K562 (cell line): ENCODE measurements around the gene KRTAP5-5. TPM values are rescaled to one million over a fixed set of nuclear protein-coding genes. Genes with fewer than 3 reads are reported as not detected.
"Not testable (repeated sequence)": the region's sequence is repeated elsewhere in the genome, so short reads cannot be mapped to it uniquely, and the experiment has no call there.

Experiments
- ATAC-seq: fragments of 200-7000 bp; cut with Tn5 transposase; 3 replicates; pipeline ENCODE4 v1.9.1; 2020; ENCODE audit warnings: moderate library complexity
- BruUV-seq: library from RNA; stranded (reverse); fragments of 400-500 nt; replicated peaks from 2 replicates; lab custom pipeline; 2021; lab: Mats Ljungman, UMichigan
- CTCF ChIA-PET: fragments of 300-600 bp; formaldehyde crosslinking; extraction: SDS; loops from one replicate; lab custom pipeline; 2021; ENCODE audit warnings: low intra/inter-chr PET ratio; lab: Yijun Ruan, JAX
- POLR2A ChIA-PET: fragments of 300-600, 350-650 bp; sonication (Branson Sonifier 250); formaldehyde crosslinking; extraction: SDS; loops from one replicate; lab custom pipeline; 2021; ENCODE audit warnings: antibody characterized with exemption, inconsistent platforms; lab: Yijun Ruan, JAX
- DNase-seq, 4 experiments: peaks; one replicate each; pipeline versions ENCODE4 v3.0.0 to v3.0.0-alpha.2; 2011 to 2018; ENCODE audit warnings: low spot score in 3 of 4, mixed read lengths in 3 of 4; ENCODE audit errors: extremely low read depth in 1 of 4
- FAIRE-seq: peaks from 2 replicates; lab custom pipeline; 2011; peaks lifted over from hg19 to GRCh38; lab: Jason Lieb, UNC
- H2AFZ ChIP-seq: 2 replicates; pipeline ENCODE4 v1.6.0; 2011; ENCODE audit warnings: low read depth, low read length, control low read depth, inconsistent platforms
- H3K27ac ChIP-seq: fragments of 200-600 bp; 3 replicates; pipeline ENCODE4 v1.8.0; 2011; ENCODE audit warnings: low read depth, mild to moderate bottlenecking, control low read depth, inconsistent platforms, low read length, moderate library complexity, mixed read lengths; ENCODE audit errors: extremely low read depth
- H3K27me3 ChIP-seq, 2 experiments: fragments of 300-600 bp in 1 of 2; 2 replicates in 1 of 2; 3 replicates in 1 of 2; pipeline versions ENCODE4 v1.6.0 to v1.8.0; 2011; ENCODE audit warnings: inconsistent platforms in 2 of 2, low read length in 2 of 2, mild to moderate bottlenecking in 1 of 2, mixed read lengths in 1 of 2, moderate library complexity in 1 of 2; ENCODE audit not compliant: control insufficient read depth in 2 of 2, insufficient read depth in 2 of 2
- H3K36me3 ChIP-seq: fragments of 300-600 bp; 3 replicates; pipeline ENCODE4 v1.8.0; 2011; ENCODE audit warnings: mild to moderate bottlenecking, low read length, inconsistent platforms; ENCODE audit not compliant: control insufficient read depth, insufficient read depth
- H3K4me1 ChIP-seq, 2 experiments: fragments of 200-600 bp in 1 of 2; replicated peaks in 1 of 2; 2 replicates in 1 of 2; 3 replicates in 1 of 2; pipeline versions ENCODE4 v1.5.1 to v1.8.0; 2011; ENCODE audit warnings: inconsistent platforms in 2 of 2, low read length in 2 of 2, mild to moderate bottlenecking in 1 of 2, mixed read lengths in 1 of 2, moderate library complexity in 1 of 2; ENCODE audit not compliant: control insufficient read depth in 2 of 2, insufficient read depth in 2 of 2
- H3K4me2 ChIP-seq: 2 replicates; pipeline ENCODE4 v1.6.1; 2011; ENCODE audit warnings: low read length, control low read depth, inconsistent platforms, mixed read lengths; ENCODE audit not compliant: insufficient read depth
- H3K4me3 ChIP-seq: fragments of 200-600 bp; sonication (generic), shearing (Covaris generic); 2 replicates; pipeline ENCODE4 v1.5.1; 2016; ENCODE audit warnings: control low read depth, inconsistent platforms
- H3K79me2 ChIP-seq: fragments of 200-600 bp; 3 replicates; pipeline ENCODE4 v1.8.0; 2011; ENCODE audit warnings: low read length, inconsistent platforms; ENCODE audit not compliant: control insufficient read depth, insufficient read depth
- H3K9ac ChIP-seq, 2 experiments: 2 replicates each; pipeline versions ENCODE4 v1.6.0 to v1.6.1; 2011; ENCODE audit warnings: low read depth in 2 of 2, low read length in 2 of 2, control low read depth in 1 of 2, inconsistent platforms in 1 of 2, mild to moderate bottlenecking in 1 of 2, mixed read lengths in 1 of 2; ENCODE audit not compliant: insufficient read depth in 1 of 2
- H3K9me1 ChIP-seq: one replicate; pipeline ENCODE4 v1.6.0; 2011; ENCODE audit warnings: inconsistent platforms, mild to moderate bottlenecking, low read length, moderate library complexity; ENCODE audit not compliant: control insufficient read depth, insufficient read depth
- H3K9me3 ChIP-seq: replicated peaks from 2 replicates; pipeline ENCODE4 v1.5.1; 2011; ENCODE audit warnings: low read depth, low read length, inconsistent platforms; ENCODE audit not compliant: control insufficient read depth, insufficient read depth
- H4K20me1 ChIP-seq: replicated peaks from 2 replicates; pipeline ENCODE4 v1.6.1; 2011; ENCODE audit warnings: low read length, inconsistent platforms, mixed read lengths; ENCODE audit not compliant: control insufficient read depth, insufficient read depth
- BCL6 ChIP-seq: fragments of 250-450 bp; sonication (Bioruptor Pico); IDR thresholded peaks from 2 replicates; pipeline ENCODE4 v1.4.0; 2020
- BDP1 ChIP-seq: IDR thresholded peaks from 3 replicates; pipeline ENCODE4 v1.6.1; 2011; ENCODE audit not compliant: insufficient read length, insufficient read depth
- BMI1 ChIP-seq: fragments of 150-350 bp; IDR thresholded peaks from 2 replicates; pipeline ENCODE4 v1.6.1; 2014; ENCODE audit warnings: low read length
- EP400 ChIP-seq: fragments of 450-650 bp; IDR thresholded peaks from 2 replicates; pipeline ENCODE4 v1.6.1; 2017; ENCODE audit warnings: antibody characterized with exemption, mild to moderate bottlenecking, moderate library complexity
- HNRNPK ChIP-seq: fragments of 200-400 bp; formaldehyde crosslinking; IDR thresholded peaks from one replicate; pipeline ENCODE4 v1.6.1; 2018; ENCODE audit warnings: mild to moderate bottlenecking, low read depth, low read length; ENCODE audit not compliant: poor library complexity, severe bottlenecking
- ILF3 ChIP-seq: fragments of 450-650 bp; IDR thresholded peaks from 2 replicates; pipeline ENCODE4 v1.6.1; 2018; ENCODE audit warnings: antibody characterized with exemption, mild to moderate bottlenecking, moderate library complexity, borderline replicate concordance
- NONO ChIP-seq, 2 experiments: fragments of 200-400 bp in 1 of 2; fragments of 450-650 bp in 1 of 2; formaldehyde crosslinking in 1 of 2; IDR thresholded peaks; 2 replicates each; pipeline ENCODE4 v1.6.1; 2017; ENCODE audit warnings: low read depth in 2 of 2, mild to moderate bottlenecking in 2 of 2, moderate library complexity in 2 of 2, low read length in 1 of 2
- SP1 ChIP-seq: sonication (generic); formaldehyde crosslinking; IDR thresholded peaks from 2 replicates; pipeline ENCODE4 v1.8.1; 2022; ENCODE audit warnings: mild to moderate bottlenecking, missing genetic modification reagents
- TEAD4 ChIP-seq, 2 experiments: sonication (generic) in 1 of 2; formaldehyde crosslinking in 1 of 2; IDR thresholded peaks; 2 replicates each; pipeline versions ENCODE4 v1.6.1 to v1.8.0; 2012 to 2022; ENCODE audit warnings: borderline replicate concordance in 1 of 2, inconsistent platforms in 1 of 2, low read length in 1 of 2, mild to moderate bottlenecking in 1 of 2, missing genetic modification reagents in 1 of 2
- THRAP3 ChIP-seq: fragments of 450-650 bp; IDR thresholded peaks from 2 replicates; pipeline ENCODE4 v1.6.1; 2016; ENCODE audit warnings: mild to moderate bottlenecking, inconsistent platforms, borderline replicate concordance
- ZFP30 ChIP-seq: fragments of 250-450 bp; sonication (Bioruptor Pico); IDR thresholded peaks from 2 replicates; pipeline ENCODE4 v1.8.0; 2022; ENCODE audit warnings: moderate library complexity, mild to moderate bottlenecking, inconsistent platforms, borderline replicate concordance
- WGBS: fragments of 100-300 bp; shearing (Covaris generic); methylation state at CpG from one replicate; pipeline ENCODE4 v1.1.6; 2016; ENCODE audit warnings: low coverage, mixed read lengths; ENCODE audit not compliant: insufficient coverage; ENCODE audit errors: missing lambda C conversion rate; 5-methylcytosine and 5-hydroxymethylcytosine counted together
- in situ Hi-C: fragments of 300-500 bp; cut with MboI; formaldehyde crosslinking; loops from 4 replicates; pipeline ENCODE4 v1.15.0; 2018; ENCODE audit warnings: inconsistent platforms, mixed read lengths
- intact Hi-C: fragments of 100-400 bp; cut with micrococcal nuclease; formaldehyde crosslinking; loops from 2 replicates; pipeline ENCODE4 v1.14.2; 2022
- polyA plus RNA-seq, 8 experiments: library from polyadenylated mRNA; depleted of rRNA in 4 of 8; stranded (reverse) in 5 of 8; unstranded in 3 of 8; fragments of >200 nt; fragmentation: Nextera tagmentation in 2 of 8; fragmentation: Illumina TruSeq in 1 of 8; extraction: Ambion mirVana in 2 of 8; extraction: Trizol in 1 of 8; gene quantifications; 2 replicates each; pipeline versions ENCODE4 v1.2.1 to v1.2.3, GENCODE V29; 2011 to 2014; ENCODE audit warnings: inconsistent platforms in 1 of 8, missing spikeins in 1 of 8
- total RNA-seq, 7 experiments: library from RNA; depleted of rRNA in 6 of 7; stranded (reverse); fragments of >200 nt in 6 of 7; fragmentation: Illumina TruSeq in 2 of 7; extraction: Trizol in 2 of 7; gene quantifications; 2 replicates each; pipeline versions ENCODE4 v1.2.1 to v1.2.3, GENCODE V29; 2011 to 2021; ENCODE audit warnings: low replicate concordance in 1 of 7
- TF ChIP-seq, protein P1 (sequence below): fragments of 250-450 bp; sonication (Bioruptor Pico); IDR thresholded peaks from 2 replicates; pipeline ENCODE4 v1.4.0; 2020; ENCODE audit warnings: mild to moderate bottlenecking, moderate library complexity, borderline replicate concordance

KRTAP5-5 gene
- total and polyA plus RNA-seq, 9 of the 15 experiments (the other 6 are each of a cell fraction or from before 2014, with no cell fraction given) = not detected

DNA sequence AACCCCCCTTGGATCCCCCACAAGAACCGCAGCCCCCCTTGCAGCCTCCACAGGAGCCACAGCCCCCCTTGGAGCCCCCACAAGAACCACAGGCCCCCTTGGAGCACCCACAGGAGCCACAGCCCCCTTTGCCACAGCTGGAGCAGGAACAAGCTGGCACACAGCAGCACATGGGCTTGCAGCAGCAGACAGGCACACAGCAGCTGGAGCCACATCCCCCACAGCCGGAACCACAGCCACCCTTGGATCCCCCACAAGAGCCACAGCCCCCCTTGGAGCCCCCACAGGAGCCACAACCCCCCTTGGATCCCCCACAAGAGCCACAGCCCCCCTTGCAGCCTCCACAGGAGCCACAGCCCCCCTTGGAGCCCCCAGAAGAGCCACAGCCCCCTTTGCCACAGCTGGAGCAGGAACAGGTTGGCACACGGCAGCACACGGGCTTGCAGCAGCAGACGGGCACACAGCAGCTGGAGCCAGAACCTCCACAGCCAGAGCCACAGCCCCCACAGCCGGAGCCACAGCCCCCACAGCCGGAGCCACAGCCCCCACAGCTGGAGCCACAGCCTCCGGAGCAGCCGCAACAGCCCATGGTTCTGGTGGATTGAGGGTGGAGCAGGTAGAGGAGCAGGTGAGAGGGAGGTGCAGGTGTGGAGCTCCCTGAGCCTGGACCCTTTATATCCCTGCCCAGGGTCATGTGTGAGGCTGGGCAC lies 44.8 kb upstream of the KRTAP5-5 start, which contains the start of gene KRTAP5-1:
Gene KRTAP5-1, minus strand, starts transcription at position 623 of the 710 bp plus-strand sequence. Its CDS starts 34 bp downstream, at position 589.
- WGBS = 3% methylated on average over 8 of the region's 9 CpGs
- H3K4me2 ChIP-seq, H3K36me3 ChIP-seq, BruUV-seq, H3K4me1 ChIP-seq, H3K9me1 ChIP-seq, H3K79me2 ChIP-seq, CTCF ChIA-PET, H3K9me3 ChIP-seq, ATAC-seq, H3K9ac ChIP-seq, FAIRE-seq, DNase-seq, H4K20me1 ChIP-seq, intact Hi-C loops, H3K4me3 ChIP-seq, in situ Hi-C loops, H3K27ac ChIP-seq, H2AFZ ChIP-seq: not testable (repeated sequence)
- H3K27me3 ChIP-seq = peaks cover 2 to 47% of the 10 kb centered on the region in 2 experiments; a peak in 3 of 5 replicates
- POLR2A ChIA-PET = interaction anchor here (0.8 kb wide), 1 partner anchor 25 kb away, joined by 3 read pairs; no protein-coding TSS in a partner anchor

DNA sequence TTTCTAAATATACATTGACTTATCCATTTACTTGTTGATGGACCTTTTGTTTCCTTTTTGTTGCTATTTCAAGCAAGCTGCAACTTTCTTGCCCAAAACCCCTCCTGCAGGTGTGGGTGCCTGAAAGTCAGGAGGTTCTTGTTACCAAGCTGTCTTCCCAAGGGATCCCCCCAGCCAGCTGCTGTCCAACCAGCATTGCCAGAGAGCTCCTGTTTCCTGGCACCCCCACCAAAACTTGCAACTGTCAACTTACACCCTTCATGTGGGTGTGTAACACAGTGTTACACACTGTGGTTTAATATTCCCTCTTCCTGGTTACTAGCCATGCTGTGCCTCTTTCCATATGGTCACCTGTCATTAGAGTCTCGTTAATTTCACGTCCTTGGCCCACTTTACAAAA lies 42.9 kb upstream of the KRTAP5-5 start:
- H3K9me3 ChIP-seq = no peaks in the 10 kb centered on the region
- no peaks in the 10 kb centered on the region for H3K36me3 ChIP-seq
- no peak overlapping the region for H3K4me2 ChIP-seq
- H3K4me3 ChIP-seq = no peak overlapping the region
- intact Hi-C loops (no loop called here), in situ Hi-C loops (no loop called here)
- DNase-seq = no peak
- H3K27me3 ChIP-seq = peaks cover 5 to 48% of the 10 kb centered on the region in 2 experiments; a peak in 3 of 5 replicates
- POLR2A ChIA-PET = interaction anchor here (1.1 kb wide), 1 partner anchor 22 kb away, joined by 3 read pairs; the partner anchor contains the start of gene KRTAP5-3
- no peak for FAIRE-seq
- CTCF ChIA-PET = no interaction called here
- peaks cover 3% of the 10 kb centered on the region for H3K9me1 ChIP-seq
- 0 out of 2 replicates have a peak, but pooled peaks cover 4% of the 10 kb centered on the region for H4K20me1 ChIP-seq
- no peak overlapping the region for H3K9ac ChIP-seq
- H3K79me2 ChIP-seq = no peaks in the 10 kb centered on the region
- WGBS = 0% methylated on average over 2 of the region's 2 CpGs
- H3K4me1 ChIP-seq = no peaks in the 10 kb centered on the region
- H2AFZ ChIP-seq = no peak overlapping the region
- no peak overlapping the region for H3K27ac ChIP-seq
- no peak for ATAC-seq
- no TSS peak for BruUV-seq
- TF ChIP-seq HNRNPK = no peak
- TF ChIP-seq SP1 (CRISPR knock-in tag) = no peak
- TF ChIP-seq ILF3 = no peak
- TF ChIP-seq BCL6 (CRISPR knock-in tag) = no peak
- TF ChIP-seq, protein P1, sequence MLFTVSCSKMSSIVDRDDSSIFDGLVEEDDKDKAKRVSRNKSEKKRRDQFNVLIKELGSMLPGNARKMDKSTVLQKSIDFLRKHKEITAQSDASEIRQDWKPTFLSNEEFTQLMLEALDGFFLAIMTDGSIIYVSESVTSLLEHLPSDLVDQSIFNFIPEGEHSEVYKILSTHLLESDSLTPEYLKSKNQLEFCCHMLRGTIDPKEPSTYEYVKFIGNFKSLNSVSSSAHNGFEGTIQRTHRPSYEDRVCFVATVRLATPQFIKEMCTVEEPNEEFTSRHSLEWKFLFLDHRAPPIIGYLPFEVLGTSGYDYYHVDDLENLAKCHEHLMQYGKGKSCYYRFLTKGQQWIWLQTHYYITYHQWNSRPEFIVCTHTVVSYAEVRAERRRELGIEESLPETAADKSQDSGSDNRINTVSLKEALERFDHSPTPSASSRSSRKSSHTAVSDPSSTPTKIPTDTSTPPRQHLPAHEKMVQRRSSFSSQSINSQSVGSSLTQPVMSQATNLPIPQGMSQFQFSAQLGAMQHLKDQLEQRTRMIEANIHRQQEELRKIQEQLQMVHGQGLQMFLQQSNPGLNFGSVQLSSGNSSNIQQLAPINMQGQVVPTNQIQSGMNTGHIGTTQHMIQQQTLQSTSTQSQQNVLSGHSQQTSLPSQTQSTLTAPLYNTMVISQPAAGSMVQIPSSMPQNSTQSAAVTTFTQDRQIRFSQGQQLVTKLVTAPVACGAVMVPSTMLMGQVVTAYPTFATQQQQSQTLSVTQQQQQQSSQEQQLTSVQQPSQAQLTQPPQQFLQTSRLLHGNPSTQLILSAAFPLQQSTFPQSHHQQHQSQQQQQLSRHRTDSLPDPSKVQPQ (CRISPR knock-in tag) = no peak
- no peak for TF ChIP-seq ZFP30 (CRISPR knock-in tag)
- no peak for TF ChIP-seq BDP1
- no peak for TF ChIP-seq THRAP3
- TF ChIP-seq EP400 = no peak
- no peak for TF ChIP-seq NONO (IDR thresholded peaks at IDR 0.05; ENCODE audit: low read depth in 2 of 2, low read length in 1 of 2)
- TF ChIP-seq TEAD4 (IDR thresholded peaks at IDR 0.05; ENCODE audit: low read length) = no peak
- no peak for TF ChIP-seq TEAD4 (CRISPR knock-in tag; IDR thresholded peaks at IDR 0.05; ENCODE audit: borderline replicate concordance)
- TF ChIP-seq BMI1 = no peak
